Measurements from ENCODE around the gene FOXN3.
A peak's percentile ranks its signal among the peaks of the same experiment; 100 is the strongest.

The FOXN3 gene

DNA sequence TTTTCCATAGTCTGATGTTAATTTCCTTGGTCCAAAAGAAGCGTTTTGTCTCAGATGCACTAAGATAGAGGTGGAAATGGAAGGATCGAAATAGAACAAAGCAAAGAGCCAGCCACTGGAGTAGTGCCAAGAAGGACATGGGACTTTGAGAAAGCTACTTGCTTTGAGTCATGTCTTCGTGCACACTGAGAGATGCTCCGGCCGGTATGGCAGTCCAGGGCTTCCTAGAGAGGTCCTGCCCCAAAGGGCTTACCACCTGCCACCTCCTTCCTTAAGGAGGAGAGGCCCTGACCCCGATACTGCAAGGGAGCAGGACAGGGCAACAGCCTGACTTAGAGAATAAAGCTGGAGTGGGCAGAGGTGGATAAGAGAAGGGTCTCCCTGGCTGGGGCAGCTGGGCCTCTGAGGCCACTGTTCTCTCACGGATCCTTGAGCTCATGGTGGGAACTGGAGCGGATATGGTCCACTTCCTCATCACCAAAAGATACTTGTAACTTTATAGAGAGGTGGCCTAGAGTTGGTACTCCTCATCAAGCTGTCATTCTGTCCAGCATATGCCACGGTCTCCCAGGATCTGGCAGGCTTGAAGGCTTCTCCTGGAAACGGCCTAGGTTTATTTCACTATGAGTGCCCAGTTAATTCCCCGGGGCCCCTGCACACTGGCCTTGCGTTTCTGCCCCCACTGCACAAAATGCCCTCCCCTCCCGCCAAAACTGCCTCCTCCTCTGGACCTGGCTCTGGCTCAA lies 57.4 kb downstream of the FOXN3 start:
- DNase-seq (ENCODE audit: low spot score), result peak; percentile 41

DNA sequence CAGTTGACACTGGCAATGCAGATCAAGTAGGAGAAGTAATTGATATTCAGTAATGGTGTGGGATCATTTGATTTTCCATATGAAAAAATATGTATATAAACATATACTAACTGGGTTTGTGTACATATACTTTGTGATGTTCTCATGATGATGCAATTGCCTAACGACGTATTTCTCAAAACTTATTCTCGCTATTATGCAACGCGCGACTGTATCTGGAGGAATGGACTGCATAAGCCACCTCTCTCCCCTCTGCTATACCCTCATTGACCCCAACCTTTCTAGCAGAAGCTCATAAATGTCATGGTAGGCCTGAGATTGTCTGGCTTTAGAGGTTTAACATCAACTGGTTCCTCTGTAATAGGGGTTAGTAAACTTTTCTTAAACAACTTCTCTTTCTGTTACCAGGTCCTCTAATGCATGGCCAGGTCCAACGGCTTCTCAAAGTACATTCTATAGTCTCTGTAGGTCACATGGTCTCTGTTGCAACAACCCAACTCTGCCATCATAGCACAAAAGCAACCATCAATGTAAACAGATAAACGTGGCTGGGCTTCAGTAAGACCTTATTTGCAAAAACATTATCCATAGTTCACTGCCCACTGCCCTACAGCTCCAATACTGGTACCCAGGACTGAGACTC lies 59.3 kb downstream of the FOXN3 start:
- no peak for DNase-seq (ENCODE audit: low spot score)

DNA sequence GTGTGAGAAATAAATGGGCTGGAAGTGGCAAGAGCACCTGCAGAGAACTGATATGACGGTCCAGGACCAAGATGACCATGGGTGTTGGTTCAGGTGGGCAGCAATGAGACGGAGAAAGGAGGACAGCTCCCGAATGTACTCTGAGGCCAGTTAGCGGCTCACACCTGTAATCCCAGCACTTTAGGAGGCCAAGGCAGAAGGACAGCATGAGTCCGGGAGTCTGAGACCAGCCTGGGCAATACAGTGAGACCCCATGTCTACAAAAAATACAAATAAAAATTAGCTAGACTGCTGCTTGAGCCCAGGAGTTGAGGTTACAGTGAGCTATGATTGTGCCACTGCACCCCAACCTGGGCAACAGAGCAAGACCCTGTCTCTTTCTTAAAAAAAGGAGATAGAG lies 60.1 kb downstream of the FOXN3 start:
- no peak for DNase-seq (ENCODE audit: low spot score)

DNA sequence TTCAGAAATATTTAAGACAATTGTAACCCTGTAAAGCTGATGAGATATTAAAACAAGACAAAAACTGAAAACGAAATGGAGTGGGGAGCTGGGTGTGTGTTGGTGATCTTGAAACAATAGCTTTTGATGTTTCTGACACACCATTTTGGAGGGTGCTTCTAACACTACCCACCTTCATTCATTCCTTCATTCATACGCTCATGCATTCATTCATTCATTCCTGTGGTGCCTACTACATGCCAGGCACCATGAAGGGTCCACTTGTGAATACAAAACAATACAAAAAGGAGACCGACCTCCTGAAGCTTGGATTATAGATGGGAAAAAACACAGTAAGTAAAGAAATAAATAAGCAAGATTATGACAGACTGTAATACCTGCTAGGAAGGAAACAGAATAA lies 60.5 kb downstream of the FOXN3 start:
- no peak for DNase-seq (ENCODE audit: low spot score)

DNA sequence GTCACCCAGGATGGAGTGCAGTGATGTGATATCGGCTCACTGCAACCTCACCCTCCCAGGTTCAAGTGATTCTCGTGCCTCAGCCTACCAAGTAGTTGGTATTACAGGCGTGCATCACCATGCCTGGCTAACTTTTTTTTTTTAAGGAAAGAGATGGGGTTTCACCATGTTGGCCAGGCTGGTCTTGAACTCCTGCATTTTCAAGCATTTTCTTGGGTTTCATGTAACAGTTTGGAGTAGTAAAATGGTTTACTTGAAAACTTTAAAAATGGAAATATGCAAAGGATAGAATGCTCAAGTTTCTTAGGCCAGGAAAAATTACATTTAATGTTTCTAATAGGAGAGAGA lies 63.3 kb downstream of the FOXN3 start:
- DNase-seq (ENCODE audit: low spot score), result no peak

DNA sequence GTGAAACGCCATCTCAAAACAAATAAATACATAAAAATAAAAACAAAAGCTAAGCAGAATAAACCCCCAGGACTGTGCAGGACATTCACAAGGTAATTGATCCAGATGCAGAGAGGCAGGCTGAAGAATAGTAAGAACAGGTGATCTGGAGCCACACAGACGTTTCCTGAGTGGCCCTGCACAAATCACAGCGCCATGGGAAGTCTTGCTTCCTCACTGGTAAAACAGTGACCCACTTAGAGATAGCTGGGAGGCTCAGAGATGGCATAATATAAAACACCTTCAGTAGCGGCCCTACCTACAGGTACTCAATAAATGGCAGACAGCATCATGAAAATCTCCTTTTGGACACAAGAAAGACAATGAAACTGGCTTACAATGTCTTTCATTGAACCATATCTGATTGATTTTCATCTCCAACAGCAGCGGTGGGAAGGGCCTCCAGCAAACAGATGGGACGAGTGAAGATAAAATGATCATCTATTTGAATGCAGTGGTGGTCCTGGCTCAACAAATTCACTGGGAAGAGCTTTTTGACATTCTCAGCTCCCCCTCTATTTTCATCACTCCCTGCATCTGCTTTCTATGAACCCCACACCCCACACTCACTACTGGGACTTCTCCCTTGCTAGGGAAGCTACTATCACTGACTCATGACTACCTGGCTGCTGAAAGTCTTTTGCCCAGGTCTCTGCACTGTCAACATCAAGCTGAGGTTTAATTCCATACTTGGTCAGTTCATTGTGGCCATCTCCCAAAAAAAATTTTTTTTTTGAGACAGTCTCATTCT lies 63.9 kb downstream of the FOXN3 start:
- no peak for DNase-seq (ENCODE audit: low spot score)

DNA sequence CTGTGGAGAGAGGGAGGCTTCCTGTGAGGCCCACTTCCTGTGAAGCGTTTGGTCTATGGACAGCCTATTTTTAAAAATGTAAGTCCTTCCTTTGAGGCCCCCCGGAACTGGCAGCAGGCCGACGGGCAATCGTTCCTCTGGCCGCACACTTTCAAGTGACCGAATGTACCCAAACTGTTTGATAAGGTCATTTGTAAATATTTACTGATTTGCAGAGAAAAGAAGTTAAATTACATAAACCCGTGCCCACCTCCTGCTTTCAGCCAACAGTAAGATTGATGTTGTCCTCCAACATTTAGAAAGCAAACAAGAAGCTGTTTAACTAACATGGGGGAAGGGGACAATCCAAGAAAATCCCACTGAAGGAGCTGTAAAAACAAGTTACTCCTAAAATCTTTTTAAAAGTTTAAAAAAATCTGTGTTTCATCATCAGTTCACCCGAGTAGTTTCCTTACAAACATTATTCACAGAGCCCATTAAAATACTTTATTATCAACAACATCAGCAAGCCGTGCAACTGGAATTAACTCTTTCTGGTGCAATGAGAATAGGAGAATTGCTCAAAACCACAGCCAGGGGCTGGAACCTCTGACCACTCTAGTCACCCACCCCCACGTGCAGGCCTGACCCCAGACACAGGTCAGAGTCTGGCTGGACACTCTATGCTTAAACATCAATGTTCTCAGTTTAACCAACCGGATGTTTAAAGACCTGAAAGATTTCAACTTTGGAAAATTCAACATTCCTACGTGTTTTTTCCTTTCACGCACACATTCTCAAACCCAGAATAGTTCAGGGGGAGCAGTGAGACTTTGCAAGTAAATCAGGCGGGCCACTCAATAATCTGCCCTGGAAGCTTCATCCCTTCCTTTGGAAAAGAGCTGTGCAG lies 65.3 kb downstream of the FOXN3 start:
- DNase-seq (ENCODE audit: low spot score), result no peak

DNA sequence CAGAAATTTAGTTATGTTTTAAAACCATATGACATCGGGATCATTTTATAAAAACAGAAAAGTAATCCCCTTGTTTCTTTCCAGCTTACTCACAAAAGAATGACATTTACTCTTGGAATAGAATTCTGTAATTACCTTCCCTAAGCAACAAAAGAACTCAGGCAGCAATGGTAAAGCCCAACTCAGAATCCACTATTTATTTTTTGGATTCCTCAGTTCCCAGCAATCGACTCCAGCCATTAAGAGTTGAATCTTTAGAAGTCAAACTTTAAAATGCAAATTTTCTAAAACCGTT lies 65.9 kb downstream of the FOXN3 start:
- DNase-seq (ENCODE audit: low spot score), result no peak

DNA sequence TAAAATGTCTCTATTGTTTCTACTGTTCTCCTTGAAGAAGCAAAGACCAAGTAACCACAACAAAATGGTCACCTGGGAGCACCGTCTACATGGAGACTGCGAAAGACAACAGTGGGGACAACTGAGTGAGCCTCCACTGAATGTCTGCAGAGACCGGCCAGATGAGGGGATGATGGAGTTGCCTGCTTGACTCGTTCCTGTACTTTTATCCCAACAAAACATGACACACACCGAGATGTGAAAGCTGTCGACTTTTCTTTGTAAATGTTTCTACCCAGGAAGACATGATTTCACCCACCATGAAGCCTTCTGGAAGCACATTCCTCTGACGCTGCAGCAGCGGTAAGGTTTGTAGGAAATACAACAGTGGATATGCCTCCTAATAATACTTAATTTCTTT lies 66.9 kb downstream of the FOXN3 start:
- DNase-seq (ENCODE audit: low spot score), result no peak

DNA sequence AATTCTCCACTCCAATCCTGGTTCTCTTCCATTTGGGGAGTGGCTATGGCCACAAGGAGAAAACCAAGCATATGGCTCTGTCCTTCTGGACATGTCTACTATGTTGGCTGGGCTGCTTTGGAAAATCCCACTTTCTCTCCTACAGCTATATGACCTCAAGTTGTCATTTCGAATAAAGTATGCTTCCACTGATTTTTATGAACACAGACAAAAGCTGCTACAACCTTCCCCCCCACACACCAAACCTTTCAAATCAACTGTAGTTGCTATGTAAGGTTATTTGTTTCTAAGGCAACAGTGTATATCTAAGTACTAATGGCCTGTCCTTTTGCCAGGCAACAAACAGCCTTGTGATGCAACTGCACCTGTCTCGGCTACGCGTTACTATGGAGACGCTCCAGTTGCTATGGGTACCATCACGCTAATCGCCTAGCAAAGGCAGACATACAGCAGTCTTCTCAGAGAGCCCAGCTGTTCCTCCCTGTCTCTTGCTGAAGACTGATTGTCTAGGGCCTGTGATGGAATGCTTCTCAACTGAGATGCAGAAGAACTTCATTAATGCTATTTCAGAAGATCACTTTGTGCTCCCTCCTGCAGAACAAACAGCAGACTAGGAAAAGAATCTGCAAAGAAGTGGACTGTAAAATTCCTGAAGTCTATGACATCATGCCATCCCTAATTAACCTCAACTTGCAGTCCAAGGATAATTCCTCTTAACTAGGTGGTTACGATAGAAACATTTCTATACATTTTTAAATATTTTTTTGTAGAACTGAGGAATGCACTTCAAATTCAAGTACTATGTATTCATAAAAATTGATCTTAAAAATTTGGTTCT lies 67.6 kb downstream of the FOXN3 start:
- peak; percentile 73 for DNase-seq (ENCODE audit: low spot score)

DNA sequence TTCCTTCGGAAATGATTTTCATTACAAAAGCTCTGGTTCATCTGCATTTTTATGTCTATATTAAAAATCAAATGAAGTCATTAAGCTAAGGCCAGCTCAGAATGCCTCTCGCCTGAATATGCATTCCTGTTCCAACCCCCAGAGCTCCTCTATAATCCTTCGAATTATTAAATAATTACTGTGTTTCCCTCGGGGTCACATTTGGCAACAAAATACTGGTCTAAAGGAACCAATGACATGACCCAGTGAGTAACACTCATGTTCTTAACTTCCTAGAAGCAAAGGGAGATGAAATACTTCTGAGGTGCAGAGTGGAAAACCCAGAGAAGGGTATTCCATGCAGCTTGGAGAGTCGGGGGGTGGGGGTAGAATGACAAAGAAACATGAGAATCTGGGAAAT lies 68.3 kb downstream of the FOXN3 start:
- DNase-seq (ENCODE audit: low spot score), result no peak

DNA sequence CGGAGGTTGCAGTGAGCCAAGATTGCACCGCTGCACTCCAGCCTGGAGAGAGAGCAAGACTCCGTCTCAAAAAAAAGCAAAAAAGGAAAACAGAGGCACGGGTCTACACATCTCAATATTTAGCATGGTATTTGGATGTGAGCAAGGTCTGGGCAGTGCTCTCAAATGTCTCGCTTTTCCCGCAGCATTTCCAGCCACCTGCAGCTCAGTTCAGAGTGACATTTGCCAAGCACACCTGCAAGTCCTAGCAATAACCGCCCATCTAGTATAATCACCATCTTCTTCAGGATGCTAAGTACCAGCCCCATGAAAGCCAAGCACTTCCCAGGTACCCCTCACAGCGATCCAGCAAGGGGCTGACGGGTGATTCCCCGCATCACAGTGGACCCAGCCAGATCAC lies 69.1 kb downstream of the FOXN3 start:
- no peak for DNase-seq (ENCODE audit: low spot score)

DNA sequence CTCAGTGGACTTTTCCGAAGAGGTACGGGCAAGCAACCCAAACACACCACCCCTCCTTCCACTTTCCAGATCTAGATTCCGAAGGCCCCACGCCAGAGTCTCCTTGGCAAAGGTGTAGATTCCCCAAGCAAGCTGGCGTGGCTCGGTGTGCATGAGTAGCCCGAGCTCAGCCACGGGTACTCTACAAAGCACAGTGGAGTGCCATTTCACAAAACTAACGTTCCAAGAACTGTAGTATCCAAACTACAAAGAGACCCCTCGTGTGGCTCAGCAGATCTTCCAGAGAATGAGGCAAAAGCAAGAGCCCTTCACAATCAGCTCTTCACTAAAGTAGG lies 72.1 kb downstream of the FOXN3 start:
- no peak for DNase-seq (ENCODE audit: low spot score)

DNA sequence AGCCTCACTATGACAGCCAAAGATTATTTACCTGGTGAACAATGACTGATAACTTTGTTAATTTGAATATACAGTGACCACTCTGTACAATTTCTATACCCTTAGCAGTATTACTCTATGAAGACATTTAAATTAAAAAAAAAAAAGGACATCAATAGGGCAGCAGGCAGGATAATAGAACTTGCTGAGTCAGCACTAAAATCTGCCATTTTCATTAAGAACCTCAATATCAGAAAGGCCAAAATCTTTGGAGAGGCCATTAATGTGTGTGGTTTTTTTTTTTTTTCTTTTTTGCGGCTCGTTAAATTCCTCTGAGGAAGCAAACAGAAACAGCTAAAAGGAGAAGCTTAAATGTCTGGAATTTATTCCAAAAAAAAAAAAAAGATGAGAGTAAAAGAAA lies 73.7 kb downstream of the FOXN3 start:
- DNase-seq (ENCODE audit: low spot score), result no peak

DNA sequence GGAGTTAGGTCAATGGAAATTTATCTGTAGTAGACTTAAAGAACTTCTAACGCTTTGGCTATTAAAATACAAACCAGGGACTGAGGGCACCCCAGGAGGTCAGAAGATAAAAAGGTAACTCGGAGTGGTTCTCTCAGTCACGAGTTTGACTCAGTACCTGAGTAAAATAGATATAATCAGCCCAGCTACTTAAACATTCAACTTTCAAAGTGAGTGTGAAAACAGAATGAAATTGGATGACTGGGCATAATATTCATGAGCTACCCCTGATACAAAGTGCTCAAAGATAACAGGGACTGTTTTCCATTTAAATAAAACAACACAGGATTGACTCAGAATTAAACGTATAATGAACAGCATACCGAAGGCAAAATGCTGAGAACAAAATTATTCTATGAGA lies 75.0 kb downstream of the FOXN3 start:
- no peak for DNase-seq (ENCODE audit: low spot score)

DNA sequence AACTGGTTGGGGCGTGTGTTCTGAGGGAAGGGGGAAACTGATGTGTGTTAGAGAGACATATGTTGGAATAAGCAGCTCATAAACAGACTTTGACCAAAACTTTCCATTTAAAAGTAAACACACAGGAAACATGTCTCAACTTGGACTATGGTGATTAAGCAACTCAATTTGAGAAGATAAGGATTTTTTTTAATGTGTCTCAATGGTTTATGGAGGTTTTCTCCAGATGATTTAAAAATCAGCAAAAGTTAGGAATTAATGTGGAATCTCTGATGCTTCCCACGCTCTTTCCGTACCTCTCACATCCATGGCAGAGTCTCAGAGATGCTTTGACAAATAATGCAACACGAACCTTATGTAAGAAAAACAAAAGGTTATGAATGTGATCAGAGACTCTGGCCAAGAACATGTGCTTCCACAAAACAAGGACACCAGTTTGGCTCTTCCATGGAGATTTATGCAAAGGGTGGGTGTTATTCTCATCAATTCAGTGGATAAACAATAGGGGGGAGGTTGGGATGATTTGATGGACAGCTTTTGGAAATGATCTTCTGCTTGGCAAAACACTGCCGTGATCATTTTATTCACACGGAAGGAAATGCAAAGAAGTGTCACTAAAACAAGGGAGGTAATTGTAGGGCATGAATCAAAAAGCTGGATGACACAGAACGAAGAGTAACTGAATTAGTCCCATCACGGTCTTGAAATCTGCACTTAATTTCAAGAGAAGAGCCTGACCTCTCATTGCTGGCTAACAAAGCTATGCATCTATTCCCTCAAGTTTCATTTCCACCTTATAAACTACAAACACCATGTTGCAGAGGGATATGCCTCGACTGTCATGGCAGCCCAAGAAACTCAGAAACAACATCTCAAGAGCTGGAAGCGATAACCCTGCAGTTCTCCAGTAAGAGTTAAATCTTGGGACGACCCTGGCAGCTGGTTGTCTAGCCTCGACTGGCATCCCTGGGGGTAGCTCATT lies 76.5 kb downstream of the FOXN3 start:
- DNase-seq (ENCODE audit: low spot score), result no peak

DNA sequence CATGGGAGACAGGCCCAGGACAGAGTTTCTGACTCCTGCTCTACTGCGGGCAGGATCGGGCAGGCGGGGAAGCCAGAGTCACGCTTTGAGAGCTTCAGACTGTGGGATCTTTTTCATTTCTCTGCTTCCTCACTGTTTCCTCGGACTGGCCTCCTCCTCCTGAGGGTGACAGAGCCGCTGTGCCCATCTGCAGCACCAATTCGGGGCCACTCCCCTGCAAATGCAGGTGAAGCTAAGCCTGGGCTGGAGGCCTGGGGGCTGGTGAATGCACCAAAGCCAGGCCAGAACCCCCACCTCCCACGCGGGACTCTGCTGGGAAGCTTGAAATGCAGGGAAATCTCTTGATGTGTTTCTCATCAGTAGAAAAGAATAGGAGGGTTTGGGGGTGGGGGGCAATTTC lies 77.5 kb downstream of the FOXN3 start:
- no peak for DNase-seq (ENCODE audit: low spot score)

DNA sequence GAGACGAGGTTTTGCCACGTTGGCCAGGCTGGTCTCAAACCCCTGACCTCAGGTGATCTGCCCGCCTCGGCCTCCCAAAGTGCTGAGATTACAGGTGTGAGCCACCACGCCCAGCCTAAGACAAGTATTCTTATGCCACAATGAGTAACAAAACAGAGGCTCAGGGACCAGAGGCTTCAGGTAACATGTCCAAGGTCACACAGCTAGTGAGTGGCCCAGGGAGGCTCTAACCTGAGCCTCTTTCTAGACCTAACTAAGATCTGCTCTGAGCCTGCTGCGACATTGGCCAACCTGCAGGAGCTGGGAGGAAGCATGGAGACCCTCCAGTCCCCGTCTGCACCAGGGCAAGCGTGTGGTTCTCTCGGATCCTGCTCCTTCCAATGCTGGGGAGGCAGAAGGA lies 77.9 kb downstream of the FOXN3 start:
- no peak for DNase-seq (ENCODE audit: low spot score)

DNA sequence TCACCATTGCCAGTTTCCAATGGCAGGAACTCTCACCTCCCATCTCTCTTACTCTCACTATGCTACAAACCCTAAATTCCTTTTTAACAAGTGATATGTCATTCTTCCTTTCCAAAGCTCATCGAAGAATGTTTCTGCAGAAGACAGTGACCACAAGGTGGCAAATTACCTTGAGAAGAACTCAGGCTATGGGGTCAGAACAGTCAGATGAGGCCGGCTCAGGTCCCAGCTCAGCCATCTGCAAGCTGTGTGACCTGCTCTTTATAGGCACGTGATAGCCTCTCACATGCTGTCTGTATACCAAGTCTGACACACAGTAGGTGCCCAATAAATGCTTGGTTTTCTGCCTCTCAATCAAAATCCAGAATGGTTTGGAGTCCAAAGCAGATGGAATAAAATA lies 80.7 kb downstream of the FOXN3 start:
- no peak for DNase-seq (ENCODE audit: low spot score)

DNA sequence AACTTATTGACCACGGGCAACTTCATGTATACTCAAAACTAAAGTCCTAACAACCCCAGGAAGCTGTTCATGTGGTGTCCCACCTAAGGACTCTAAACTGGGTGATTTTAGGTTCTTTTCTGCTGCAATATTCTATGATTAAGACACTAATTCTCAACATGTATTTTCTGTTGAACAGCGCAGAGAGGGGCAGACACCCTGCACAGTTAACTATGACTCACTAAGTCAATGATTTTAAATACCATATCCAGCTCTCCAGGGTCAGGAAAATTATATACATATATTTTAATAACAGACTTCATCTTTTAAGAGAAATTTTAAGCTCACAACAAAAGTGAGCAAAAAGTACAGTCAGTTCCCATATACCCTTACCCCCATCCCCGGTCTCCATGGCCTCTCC lies 85.0 kb downstream of the FOXN3 start:
- DNase-seq (ENCODE audit: low spot score), result no peak

DNA sequence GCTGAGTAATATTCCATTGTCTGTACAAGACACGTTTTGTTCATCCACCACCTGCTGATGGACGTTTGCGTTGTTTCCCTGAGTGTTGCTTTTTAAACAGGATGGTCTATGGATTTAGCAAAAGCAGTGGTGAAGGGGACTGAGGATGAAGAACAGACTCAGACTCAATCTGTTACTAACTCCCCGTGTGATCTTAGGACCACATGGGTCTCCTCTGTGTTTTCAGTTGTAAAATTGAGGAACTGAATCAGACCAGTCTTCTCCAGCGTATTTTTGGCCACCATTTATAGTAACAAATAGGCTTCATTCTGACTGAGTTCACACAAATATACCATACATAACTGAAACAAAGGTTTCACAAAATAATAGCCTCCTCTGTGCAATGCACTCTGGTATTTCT lies 85.6 kb downstream of the FOXN3 start:
- peak; percentile 38 for DNase-seq (ENCODE audit: low spot score)
